Endothelial cell (in vitro differentiated cells): ENCODE measurements around the gene MRPS27. TPM values are rescaled to one million over a fixed set of nuclear protein-coding genes. Genes with fewer than 3 reads are reported as not detected.

ENCODE experiments used
- DNase-seq: peaks from one replicate; pipeline ENCODE4 v3.0.0; 2021; ENCODE audit warnings: low spot score
- H3K27ac Mint-ChIP-seq: one replicate; pipeline ENCODE4 v1.8.0; 2021; ENCODE audit warnings: mixed read lengths, inconsistent platforms; ENCODE audit not compliant: unreplicated experiment
- H3K27me3 Mint-ChIP-seq: one replicate; pipeline ENCODE4 v1.8.0; 2021; ENCODE audit warnings: mild to moderate bottlenecking, moderate library complexity, mixed read lengths, inconsistent platforms; ENCODE audit not compliant: unreplicated experiment
- H3K36me3 Mint-ChIP-seq: one replicate; pipeline ENCODE4 v1.8.0; 2021; ENCODE audit warnings: mild to moderate bottlenecking, low read depth, mixed read lengths, inconsistent platforms; ENCODE audit not compliant: unreplicated experiment
- H3K4me1 Mint-ChIP-seq: one replicate; pipeline ENCODE4 v1.8.0; 2021; ENCODE audit warnings: mild to moderate bottlenecking, mixed read lengths, inconsistent platforms; ENCODE audit not compliant: unreplicated experiment
- H3K4me3 Mint-ChIP-seq: one replicate; pipeline ENCODE4 v1.8.0; 2021; ENCODE audit warnings: mild to moderate bottlenecking, mixed read lengths, inconsistent platforms; ENCODE audit not compliant: unreplicated experiment
- H3K9me3 Mint-ChIP-seq: one replicate; pipeline ENCODE4 v1.8.0; 2021; ENCODE audit warnings: mixed read lengths, inconsistent platforms; ENCODE audit not compliant: unreplicated experiment
- CTCF ChIP-seq: fragments of 200-600 bp; sonication (generic); IDR thresholded peaks from one replicate; pipeline ENCODE4 v1.5.0; 2021; ENCODE audit warnings: antibody characterized with exemption; ENCODE audit not compliant: unreplicated experiment
- total RNA-seq: library from RNA; stranded (reverse); fragmentation: NEBNext Ultra II Directional; extraction: Animal tissue kit (Norgen Biotek cat#: 25700); gene quantifications from one replicate; pipeline ENCODE4 v1.2.1, GENCODE V29; 2021; ENCODE audit not compliant: unreplicated experiment

MRPS27 gene
- total RNA-seq, 1 donor from 2014 or later, result 62.8 TPM

- Mint-ChIP-seq H3K27ac (no peak overlapping the region), H3K4me1 (peaks cover 5% of the 10 kb centered on the region), H3K4me3 (no peak overlapping the region), H3K9me3 (no peaks in the 10 kb centered on the region), H3K36me3 (peaks cover 47% of the 10 kb centered on the region), H3K27me3 (peaks cover 2% of the 10 kb centered on the region)
- no peak for DNase-seq
- TF ChIP-seq CTCF, result no peak
These were observed 130.9 kb downstream of the MRPS27 start for GRCh38 chr5:72189146-72189545.

- DNase-seq, result no peak
- no peak overlapping the region for H3K27ac Mint-ChIP-seq
- no peak overlapping the region for H3K4me3 Mint-ChIP-seq
- peaks cover 2% of the 10 kb centered on the region for H3K27me3 Mint-ChIP-seq
- no peaks in the 10 kb centered on the region for H3K9me3 Mint-ChIP-seq
- H3K36me3 Mint-ChIP-seq, result peaks cover 44% of the 10 kb centered on the region
- peaks cover 3% of the 10 kb centered on the region for H3K4me1 Mint-ChIP-seq
- TF ChIP-seq CTCF, result no peak
These were observed 131.9 kb downstream of the MRPS27 start for GRCh38 chr5:72188166-72188565.

GRCh38 chr5:72187388-72188075, 132.5 kb downstream of the MRPS27 start:
- TF ChIP-seq CTCF, result no peak

GRCh38 chr5:72185496-72186329, 134.3 kb downstream of the MRPS27 start:
- no peaks in the 10 kb centered on the region for H3K9me3 Mint-ChIP-seq
- no peak for DNase-seq
- H3K36me3 Mint-ChIP-seq, result peaks cover 24% of the 10 kb centered on the region
- peak overlapping the region; percentile 10 for H3K27ac Mint-ChIP-seq
- no peak for TF ChIP-seq CTCF
- H3K4me3 Mint-ChIP-seq, result no peak overlapping the region
- H3K27me3 Mint-ChIP-seq, result peaks cover 2% of the 10 kb centered on the region
- H3K4me1 Mint-ChIP-seq, result peaks cover 6% of the 10 kb centered on the region

More at GRCh38 chr5:72187388-72188075, 132.5 kb downstream of the MRPS27 start:
- no peak overlapping the region for H3K27ac Mint-ChIP-seq
- peaks cover 5% of the 10 kb centered on the region for H3K4me1 Mint-ChIP-seq
- no peak for DNase-seq
- H3K27me3 Mint-ChIP-seq, result peaks cover 2% of the 10 kb centered on the region
- H3K4me3 Mint-ChIP-seq, result no peak overlapping the region
- H3K9me3 Mint-ChIP-seq, result no peaks in the 10 kb centered on the region
- peaks cover 38% of the 10 kb centered on the region for H3K36me3 Mint-ChIP-seq

GRCh38 chr5:72184408-72184807, 135.6 kb downstream of the MRPS27 start:
- Mint-ChIP-seq H3K36me3 (peaks cover 27% of the 10 kb centered on the region), H3K4me1 (peaks cover 8% of the 10 kb centered on the region)

More at GRCh38 chr5:72184408-72184807, 135.6 kb downstream of the MRPS27 start:
- no peak for TF ChIP-seq CTCF
- Mint-ChIP-seq H3K9me3 (no peaks in the 10 kb centered on the region), H3K27ac (no peak overlapping the region), H3K27me3 (peaks cover 3% of the 10 kb centered on the region), H3K4me3 (no peak overlapping the region)
- no peak for DNase-seq
